ENCODE data around the gene NUP85.

Gene NUP85

GRCh38 chr17:75269844-75270217, 64.4 kb downstream of the NUP85 start:
- H4K12ac ChIP-seq (ENCODE audit: low read depth, low read length), result no peak overlapping the region
- no peak overlapping the region for H3K27ac ChIP-seq (ENCODE audit: low read depth, low read length)
- peaks cover 10% of the 10 kb centered on the region for H3K79me1 ChIP-seq (ENCODE audit: low read length)
- no peak overlapping the region for H2BK12ac ChIP-seq (ENCODE audit: low read length)
- H3K4me2 ChIP-seq (ENCODE audit: low read length), result peak overlapping the region; percentile 96
- H2BK5ac ChIP-seq (ENCODE audit: low read depth, low read length, poor library complexity), result no peak overlapping the region
- peak overlapping the region; percentile 81 for H4K8ac ChIP-seq (ENCODE audit: low read depth, low read length)
- no peak overlapping the region for H3K9ac ChIP-seq (ENCODE audit: low read length)
- no peak overlapping the region for H3K4ac ChIP-seq (ENCODE audit: low read depth, low read length)
- peaks cover 19 to 23% of the 10 kb centered on the region in 2 experiments for H3K36me3 ChIP-seq (ENCODE audit: control insufficient read depth in 1 of 2, insufficient read depth in 2 of 2, low read length in 2 of 2)
- peak overlapping the region; percentile 90 for H3K4me3 ChIP-seq (ENCODE audit: low read depth, low read length)
- DNase-seq, result peak in 1 of 2 donors; percentile 11
- no peak overlapping the region for H3K14ac ChIP-seq (ENCODE audit: low read length)
- H3K79me2 ChIP-seq (ENCODE audit: control insufficient read depth, insufficient read depth, low read length, poor library complexity), result peaks cover 5% of the 10 kb centered on the region
- no peaks in the 10 kb centered on the region for H3K27me3 ChIP-seq (ENCODE audit: insufficient read depth, low read length)
- H2BK120ac ChIP-seq (ENCODE audit: insufficient read depth, low read length, poor library complexity), result no peak overlapping the region
- peaks cover 0 to 10% of the 10 kb centered on the region in 2 experiments for H3K4me1 ChIP-seq (ENCODE audit: control insufficient read depth in 1 of 2, insufficient read depth in 2 of 2, low read length in 2 of 2)
- no peak overlapping the region for H3K18ac ChIP-seq (ENCODE audit: low read length)
- WGBS (ENCODE audit: extremely low coverage, insufficient coverage, insufficient read length), result no CpG with 5 or more reads among the region's 6 CpGs
- H3K23ac ChIP-seq (ENCODE audit: low read length), result no peak overlapping the region
- H2AK5ac ChIP-seq (ENCODE audit: low read length), result no peak overlapping the region
- peak overlapping the region; percentile 20 for H4K91ac ChIP-seq (ENCODE audit: low read depth, low read length)
- H2AFZ ChIP-seq (ENCODE audit: insufficient read depth, low read length, poor library complexity), result peak overlapping the region; percentile 86
- peaks cover 2% of the 10 kb centered on the region for H3K9me3 ChIP-seq (ENCODE audit: insufficient read depth, low read depth, low read length)

DNA sequence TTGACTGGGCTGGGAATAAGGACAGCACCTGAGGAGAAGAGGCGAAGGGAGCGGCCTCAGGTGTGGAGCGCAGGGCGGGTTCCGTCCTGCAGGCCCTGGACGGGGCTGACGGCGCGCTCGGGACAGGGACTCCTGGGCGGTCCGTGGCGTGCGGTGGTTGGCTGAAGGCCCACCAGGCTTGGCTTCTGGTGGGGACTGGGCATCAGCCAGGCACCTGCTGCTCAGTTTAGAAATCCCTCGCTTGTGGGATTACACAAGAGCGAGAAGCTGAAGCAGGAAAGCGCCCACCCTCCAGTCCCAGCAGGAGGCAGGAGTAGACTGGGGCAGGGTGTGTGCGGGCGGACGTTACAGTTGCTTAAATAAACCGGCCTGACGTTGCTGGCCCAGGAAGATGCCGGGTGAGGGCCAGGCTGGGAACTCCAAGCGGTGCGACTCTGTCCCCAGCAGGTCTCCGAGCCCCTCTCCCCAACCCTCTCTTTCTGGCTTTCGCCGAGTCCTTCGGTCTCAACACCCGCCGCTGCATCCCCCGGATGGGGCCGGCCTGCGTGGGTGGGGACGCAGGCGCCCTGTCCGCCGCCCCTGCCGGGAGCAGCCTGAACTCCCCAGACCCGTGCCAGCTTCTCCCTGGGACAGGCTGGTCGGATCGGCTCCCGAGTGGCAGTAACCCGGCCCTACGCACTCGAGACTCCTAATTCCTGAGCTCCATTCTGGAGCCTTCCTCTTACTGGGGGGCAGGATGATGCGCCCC, 64.9 kb downstream of the NUP85 start:
- peaks cover 10% of the 10 kb centered on the region for H3K79me1 ChIP-seq (ENCODE audit: low read length)
- peak overlapping the region; percentile 80 for H3K9ac ChIP-seq (ENCODE audit: low read length)
- H2AFZ ChIP-seq (ENCODE audit: insufficient read depth, low read length, poor library complexity), result peak overlapping the region; percentile 86
- peak overlapping the region; percentile 29 for H3K14ac ChIP-seq (ENCODE audit: low read length)
- peaks cover 17 to 20% of the 10 kb centered on the region in 2 experiments for H3K36me3 ChIP-seq (ENCODE audit: control insufficient read depth in 1 of 2, insufficient read depth in 2 of 2, low read length in 2 of 2)
- H3K79me2 ChIP-seq (ENCODE audit: control insufficient read depth, insufficient read depth, low read length, poor library complexity), result peaks cover 5% of the 10 kb centered on the region
- peak overlapping the region; percentile 24 for H3K4ac ChIP-seq (ENCODE audit: low read depth, low read length)
- H3K9me3 ChIP-seq (ENCODE audit: insufficient read depth, low read depth, low read length), result peaks cover 2% of the 10 kb centered on the region
- peak overlapping the region; percentile 44 for H2BK120ac ChIP-seq (ENCODE audit: insufficient read depth, low read length, poor library complexity)
- peak; percentile 82 to 86 for DNase-seq
- H3K27me3 ChIP-seq (ENCODE audit: insufficient read depth, low read length), result no peaks in the 10 kb centered on the region
- H4K8ac ChIP-seq (ENCODE audit: low read depth, low read length), result peak overlapping the region; percentile 81
- H3K27ac ChIP-seq (ENCODE audit: low read depth, low read length), result no peak overlapping the region
- peak overlapping the region; percentile 96 for H3K4me2 ChIP-seq (ENCODE audit: low read length)
- H3K18ac ChIP-seq (ENCODE audit: low read length), result no peak overlapping the region
- H2BK5ac ChIP-seq (ENCODE audit: low read depth, low read length, poor library complexity), result peak overlapping the region; percentile 11
- H3K4me1 ChIP-seq (ENCODE audit: control insufficient read depth in 1 of 2, insufficient read depth in 2 of 2, low read length in 2 of 2), result peaks cover 0 to 10% of the 10 kb centered on the region in 2 experiments
- H4K91ac ChIP-seq (ENCODE audit: low read depth, low read length), result peak overlapping the region; percentile 41
- no peak overlapping the region for H2AK5ac ChIP-seq (ENCODE audit: low read length)
- WGBS (ENCODE audit: extremely low coverage, insufficient coverage, insufficient read length), result no CpG with 5 or more reads among the region's 47 CpGs
- no peak overlapping the region for H3K23ac ChIP-seq (ENCODE audit: low read length)
- no peak overlapping the region for H2BK12ac ChIP-seq (ENCODE audit: low read length)
- peak overlapping the region; percentile 90 for H3K4me3 ChIP-seq (ENCODE audit: low read depth, low read length)
- H4K12ac ChIP-seq (ENCODE audit: low read depth, low read length), result peak overlapping the region; percentile 41

GRCh38 chr17:75270966-75271232, 65.4 kb downstream of the NUP85 start, which contains the start of gene MIF4GD:
Gene MIF4GD, minus strand, starts transcription at chr17:75271231. Its CDS starts 1,036 bp downstream, at chr17:75270195.
- Histone ChIP-seq H3K79me1 (ENCODE audit: low read length) (peaks cover 10% of the 10 kb centered on the region), H2AK5ac (ENCODE audit: low read length) (no peak within 1 kb of the TSS), H4K12ac (ENCODE audit: low read depth, low read length) (peak within 1 kb of the TSS; percentile 57), H2BK12ac (ENCODE audit: low read length) (no peak within 1 kb of the TSS), H3K27me3 (ENCODE audit: insufficient read depth, low read length) (no peaks in the 10 kb centered on the region), H2BK120ac (ENCODE audit: insufficient read depth, low read length, poor library complexity) (peak within 1 kb of the TSS; percentile 44), H3K4ac (ENCODE audit: low read depth, low read length) (peak within 1 kb of the TSS; percentile 24), H3K79me2 (ENCODE audit: control insufficient read depth, insufficient read depth, low read length, poor library complexity) (peaks cover 5% of the 10 kb centered on the region), H4K8ac (ENCODE audit: low read depth, low read length) (peak within 1 kb of the TSS; percentile 93), H3K23ac (ENCODE audit: low read length) (no peak within 1 kb of the TSS), H4K91ac (ENCODE audit: low read depth, low read length) (peak within 1 kb of the TSS; percentile 77), H3K4me2 (ENCODE audit: low read length) (peak within 1 kb of the TSS; percentile 96), H3K14ac (ENCODE audit: low read length) (peak within 1 kb of the TSS; percentile 92), H3K27ac (ENCODE audit: low read depth, low read length) (no peak within 1 kb of the TSS), H3K18ac (ENCODE audit: low read length) (peak within 1 kb of the TSS; percentile 87), H3K4me1 (ENCODE audit: control insufficient read depth in 1 of 2, insufficient read depth in 2 of 2, low read length in 2 of 2) (peaks cover 0 to 10% of the 10 kb centered on the region in 2 experiments), H3K9ac (ENCODE audit: low read length) (peak within 1 kb of the TSS; percentile 80), H2BK5ac (ENCODE audit: low read depth, low read length, poor library complexity) (peak within 1 kb of the TSS; percentile 11), H3K4me3 (ENCODE audit: low read depth, low read length) (peak within 1 kb of the TSS; percentile 90), H3K9me3 (ENCODE audit: insufficient read depth, low read depth, low read length) (peaks cover 2% of the 10 kb centered on the region), H2AFZ (ENCODE audit: insufficient read depth, low read length, poor library complexity) (peak within 1 kb of the TSS; percentile 86), H3K36me3 (ENCODE audit: control insufficient read depth in 1 of 2, insufficient read depth in 2 of 2, low read length in 2 of 2) (peaks cover 13 to 15% of the 10 kb centered on the region in 2 experiments)
- WGBS (ENCODE audit: extremely low coverage, insufficient coverage, insufficient read length), result no CpG with 5 or more reads among the region's 39 CpGs
- DNase-seq, result no peak

GRCh38 chr17:75271233-75271954, 65.9 kb downstream of the NUP85 start:
- peak overlapping the region; percentile 57 for H4K12ac ChIP-seq (ENCODE audit: low read depth, low read length)
- DNase-seq, result peak; percentile 68 to 88
- H3K4me2 ChIP-seq (ENCODE audit: low read length), result peak overlapping the region; percentile 89
- H3K79me1 ChIP-seq (ENCODE audit: low read length), result peaks cover 10% of the 10 kb centered on the region
- H2BK12ac ChIP-seq (ENCODE audit: low read length), result no peak overlapping the region
- peaks cover 0 to 10% of the 10 kb centered on the region in 2 experiments for H3K4me1 ChIP-seq (ENCODE audit: control insufficient read depth in 1 of 2, insufficient read depth in 2 of 2, low read length in 2 of 2)
- no CpG with 5 or more reads among the region's 74 CpGs for WGBS (ENCODE audit: extremely low coverage, insufficient coverage, insufficient read length)
- peak overlapping the region; percentile 84 for H3K4me3 ChIP-seq (ENCODE audit: low read depth, low read length)
- no peak overlapping the region for H2AK5ac ChIP-seq (ENCODE audit: low read length)
- H3K18ac ChIP-seq (ENCODE audit: low read length), result peak overlapping the region; percentile 87
- H2BK5ac ChIP-seq (ENCODE audit: low read depth, low read length, poor library complexity), result peak overlapping the region; percentile 4
- H3K36me3 ChIP-seq (ENCODE audit: control insufficient read depth in 1 of 2, insufficient read depth in 2 of 2, low read length in 2 of 2), result peaks cover 10 to 11% of the 10 kb centered on the region in 2 experiments
- H3K14ac ChIP-seq (ENCODE audit: low read length), result peak overlapping the region; percentile 92
- H3K27me3 ChIP-seq (ENCODE audit: insufficient read depth, low read length), result no peaks in the 10 kb centered on the region
- peaks cover 2% of the 10 kb centered on the region for H3K9me3 ChIP-seq (ENCODE audit: insufficient read depth, low read depth, low read length)
- H2AFZ ChIP-seq (ENCODE audit: insufficient read depth, low read length, poor library complexity), result peak overlapping the region; percentile 85
- peak overlapping the region; percentile 60 for H3K9ac ChIP-seq (ENCODE audit: low read length)
- H3K23ac ChIP-seq (ENCODE audit: low read length), result no peak overlapping the region
- H3K27ac ChIP-seq (ENCODE audit: low read depth, low read length), result no peak overlapping the region
- peak overlapping the region; percentile 77 for H4K91ac ChIP-seq (ENCODE audit: low read depth, low read length)
- H3K79me2 ChIP-seq (ENCODE audit: control insufficient read depth, insufficient read depth, low read length, poor library complexity), result peaks cover 5% of the 10 kb centered on the region
- H3K4ac ChIP-seq (ENCODE audit: low read depth, low read length), result peak overlapping the region; percentile 5
- peak overlapping the region; percentile 93 for H4K8ac ChIP-seq (ENCODE audit: low read depth, low read length)
- peak overlapping the region; percentile 23 for H2BK120ac ChIP-seq (ENCODE audit: insufficient read depth, low read length, poor library complexity)

All from trophoblast cell (in vitro differentiated cells and primary cell).